Stimulated activated naive CD8-positive, alpha-beta T cell treated with anti-CD3 and anti-CD28 coated beads, Interleukin-15, amount 100 ng/mL, for 72 hours (primary cell): ENCODE results near the gene VSX1.

Experiments used
- ATAC-seq: fragments of 150-1000 bp; cut with Tn5 transposase; 2 replicates; pipeline ENCODE4 v1.10.0; 2021; ENCODE audit warnings: mild to moderate bottlenecking, moderate library complexity
- DNase-seq, 2 donors: peaks; one replicate each; pipeline ENCODE4 v3.0.0; 2021 to 2022
- H3K27ac Mint-ChIP-seq, 2 donors: one replicate each; pipeline ENCODE4 v1.8.0; 2022; ENCODE audit warnings: mild to moderate bottlenecking in 2 of 2, mixed read lengths in 2 of 2, moderate library complexity in 2 of 2
- H3K27me3 Mint-ChIP-seq: one replicate; pipeline ENCODE4 v1.8.0; 2022; ENCODE audit warnings: mixed read lengths
- H3K4me1 Mint-ChIP-seq: one replicate; pipeline ENCODE4 v1.8.0; 2022; ENCODE audit warnings: mild to moderate bottlenecking, mixed read lengths
- H3K4me3 Mint-ChIP-seq, 2 donors: one replicate each; pipeline ENCODE4 v1.8.0; 2022; ENCODE audit warnings: mild to moderate bottlenecking in 2 of 2, mixed read lengths in 2 of 2, moderate library complexity in 1 of 2
- H3K9me3 Mint-ChIP-seq, 2 donors: one replicate each; pipeline ENCODE4 v1.8.0; 2022; ENCODE audit warnings: mixed read lengths in 2 of 2

VSX1 gene

GRCh38 chr20:25077610-25078169, 4.3 kb downstream of the VSX1 start:
- H3K27me3 Mint-ChIP-seq = peaks cover 72% of the 10 kb centered on the region
- ATAC-seq (peak; percentile 50), DNase-seq (no peak)
- no peaks in the 10 kb centered on the region for H3K9me3 Mint-ChIP-seq
- H3K4me1 Mint-ChIP-seq = peaks cover 29% of the 10 kb centered on the region
- H3K4me3 Mint-ChIP-seq = peak overlapping the region; percentile 68 to 84
- no peak overlapping the region for H3K27ac Mint-ChIP-seq

GRCh38 chr20:25076731-25077609, 5.0 kb downstream of the VSX1 start:
- peaks cover 24% of the 10 kb centered on the region for H3K4me1 Mint-ChIP-seq
- peak overlapping the region; percentile 68 to 84 for H3K4me3 Mint-ChIP-seq
- peaks cover 72% of the 10 kb centered on the region for H3K27me3 Mint-ChIP-seq
- DNase-seq (no peak), ATAC-seq (peak; percentile 71)
- no peak overlapping the region for H3K27ac Mint-ChIP-seq
- no peaks in the 10 kb centered on the region for H3K9me3 Mint-ChIP-seq

GRCh38 chr20:25076201-25076600, 5.7 kb downstream of the VSX1 start:
- ATAC-seq (no peak), DNase-seq (no peak)
- Mint-ChIP-seq H3K4me3 (no peak overlapping the region), H3K9me3 (no peaks in the 10 kb centered on the region), H3K4me1 (peaks cover 25% of the 10 kb centered on the region), H3K27me3 (peaks cover 74% of the 10 kb centered on the region), H3K27ac (no peak overlapping the region)

- no peak for ATAC-seq
- Mint-ChIP-seq H3K9me3 (no peaks in the 10 kb centered on the region), H3K27ac (no peak overlapping the region), H3K27me3 (peaks cover 70% of the 10 kb centered on the region), H3K4me3 (no peak overlapping the region), H3K4me1 (peaks cover 22% of the 10 kb centered on the region)
- DNase-seq = no peak
Observed at GRCh38 chr20:25073544-25073943, 8.4 kb downstream of the VSX1 start.

GRCh38 chr20:25072226-25072811, 9.6 kb downstream of the VSX1 start:
- Mint-ChIP-seq H3K4me3 (no peak overlapping the region), H3K4me1 (peaks cover 13% of the 10 kb centered on the region), H3K9me3 (no peaks in the 10 kb centered on the region), H3K27ac (no peak overlapping the region), H3K27me3 (peaks cover 57% of the 10 kb centered on the region)
- ATAC-seq (no peak), DNase-seq (peak in 1 of 2 donors; percentile 4)

- DNase-seq (peak in 1 of 2 donors; percentile 2), ATAC-seq (no peak)
- Mint-ChIP-seq H3K27ac (no peak overlapping the region), H3K4me1 (peaks cover 7% of the 10 kb centered on the region), H3K9me3 (no peaks in the 10 kb centered on the region), H3K4me3 (no peak overlapping the region), H3K27me3 (peaks cover 51% of the 10 kb centered on the region)
Observed at GRCh38 chr20:25071734-25072133, 10.2 kb downstream of the VSX1 start.

GRCh38 chr20:25070821-25071473, 11.0 kb downstream of the VSX1 start:
- Mint-ChIP-seq H3K4me1 (peaks cover 9% of the 10 kb centered on the region), H3K4me3 (no peak overlapping the region), H3K27ac (no peak overlapping the region), H3K27me3 (peaks cover 51% of the 10 kb centered on the region), H3K9me3 (no peaks in the 10 kb centered on the region)
- ATAC-seq = no peak
- DNase-seq = no peak

- no peaks in the 10 kb centered on the region for H3K9me3 Mint-ChIP-seq
- H3K27ac Mint-ChIP-seq = no peak overlapping the region
- H3K4me3 Mint-ChIP-seq = no peak overlapping the region
- DNase-seq = no peak
- peaks cover 14% of the 10 kb centered on the region for H3K4me1 Mint-ChIP-seq
- H3K27me3 Mint-ChIP-seq = peaks cover 39% of the 10 kb centered on the region
- no peak for ATAC-seq
Observed at GRCh38 chr20:25067102-25067987, 14.6 kb downstream of the VSX1 start.

GRCh38 chr20:25066386-25066785, 15.6 kb downstream of the VSX1 start:
- H3K27ac Mint-ChIP-seq = no peak overlapping the region
- H3K9me3 Mint-ChIP-seq = no peaks in the 10 kb centered on the region

GRCh38 chr20:25065625-25066338, 16.2 kb downstream of the VSX1 start:
- H3K4me1 Mint-ChIP-seq = peaks cover 10% of the 10 kb centered on the region
- DNase-seq (peak; percentile 55 to 64), ATAC-seq (peak; percentile 81)
- no peak overlapping the region for H3K4me3 Mint-ChIP-seq
- no peaks in the 10 kb centered on the region for H3K9me3 Mint-ChIP-seq
- peaks cover 23% of the 10 kb centered on the region for H3K27me3 Mint-ChIP-seq
- no peak overlapping the region for H3K27ac Mint-ChIP-seq

More at GRCh38 chr20:25066386-25066785, 15.6 kb downstream of the VSX1 start:
- ATAC-seq = no peak
- DNase-seq = no peak
- Mint-ChIP-seq H3K4me3 (no peak overlapping the region), H3K27me3 (peaks cover 29% of the 10 kb centered on the region), H3K4me1 (peaks cover 10% of the 10 kb centered on the region)

- ATAC-seq = no peak
- Mint-ChIP-seq H3K27ac (no peak overlapping the region), H3K4me1 (peaks cover 15% of the 10 kb centered on the region), H3K9me3 (no peaks in the 10 kb centered on the region), H3K4me3 (no peak overlapping the region), H3K27me3 (peaks cover 17% of the 10 kb centered on the region)
- no peak for DNase-seq
Observed at GRCh38 chr20:25065072-25065624, 16.8 kb downstream of the VSX1 start.

GRCh38 chr20:25064561-25065071, 17.3 kb downstream of the VSX1 start:
- Mint-ChIP-seq H3K4me1 (peaks cover 16% of the 10 kb centered on the region), H3K9me3 (no peaks in the 10 kb centered on the region), H3K4me3 (no peak overlapping the region), H3K27ac (peak overlapping the region in 1 of 2 donors; percentile 29), H3K27me3 (peaks cover 12% of the 10 kb centered on the region)
- DNase-seq (no peak), ATAC-seq (no peak)

GRCh38 chr20:25063981-25064380, 18.0 kb downstream of the VSX1 start:
- no peak for DNase-seq
- Mint-ChIP-seq H3K4me1 (peaks cover 22% of the 10 kb centered on the region), H3K27ac (no peak overlapping the region), H3K9me3 (no peaks in the 10 kb centered on the region), H3K27me3 (peaks cover 5% of the 10 kb centered on the region), H3K4me3 (no peak overlapping the region)
- ATAC-seq = no peak

GRCh38 chr20:25063546-25063945, 18.4 kb downstream of the VSX1 start:
- ATAC-seq = no peak
- H3K27ac Mint-ChIP-seq = no peak overlapping the region
- peaks cover 5% of the 10 kb centered on the region for H3K27me3 Mint-ChIP-seq
- peaks cover 24% of the 10 kb centered on the region for H3K4me1 Mint-ChIP-seq
- H3K9me3 Mint-ChIP-seq = no peaks in the 10 kb centered on the region
- no peak overlapping the region for H3K4me3 Mint-ChIP-seq
- DNase-seq = no peak
